B cell (primary cell): ENCODE results near the gene C19orf44. TPM values are rescaled to one million over a fixed set of nuclear protein-coding genes. Genes with fewer than 3 reads are reported as not detected.

Experiments
- ATAC-seq: fragments of 200-7000 bp; cut with Tn5 transposase; one replicate; pipeline ENCODE4 v1.10.0; 2021; ENCODE audit warnings: low read depth, mild to moderate bottlenecking, moderate number of reproducible peaks, moderate library complexity
- CTCF ChIA-PET: fragments of 350-600 bp; sonication (Branson Sonifier 250); formaldehyde crosslinking; loops from one replicate; lab custom pipeline; 2021; ENCODE audit warnings: antibody characterized with exemption, inconsistent platforms; lab: Charles Lee
- POLR2A ChIA-PET: fragments of 350-600 bp; sonication (Branson Sonifier 250); formaldehyde crosslinking; loops from one replicate; lab custom pipeline; 2021; ENCODE audit warnings: antibody characterized with exemption; lab: Charles Lee
- DNase-seq: peaks from one replicate; pipeline ENCODE4 v3.0.0; 2013
- H2AFZ ChIP-seq: 2 replicates; pipeline ENCODE4 v1.6.1; 2012; ENCODE audit warnings: mild to moderate bottlenecking, low read depth, low read length; ENCODE audit not compliant: insufficient read depth, poor library complexity, severe bottlenecking
- H3K27ac ChIP-seq, 2 donors: 1 replicate in 1 of 2; 2 replicates in 1 of 2; pipeline ENCODE4 v1.5.1; 2012 to 2013; ENCODE audit warnings: low read length in 2 of 2, mild to moderate bottlenecking in 2 of 2, moderate library complexity in 1 of 2
- H3K27me3 ChIP-seq, 4 experiments: fragments of 200-600 bp in 1 of 4; sonication (generic) in 1 of 4; replicated peaks in 1 of 4; 1 replicate in 2 of 4; 2 replicates in 2 of 4; pipeline versions ENCODE4 v1.6.1 to v1.7.0; 2013 to 2016; ENCODE audit warnings: low read length in 3 of 4, mild to moderate bottlenecking in 2 of 4, mixed read lengths in 1 of 4, moderate library complexity in 1 of 4; ENCODE audit not compliant: insufficient read depth in 4 of 4, control insufficient read depth in 3 of 4; ENCODE audit errors: control extremely low read depth in 1 of 4
- H3K36me3 ChIP-seq, 2 experiments: replicated peaks in 1 of 2; 1 replicate in 1 of 2; 2 replicates in 1 of 2; pipeline versions ENCODE4 v1.6.1 to v1.7.1; 2013; ENCODE audit warnings: low read length in 1 of 2; ENCODE audit not compliant: insufficient read depth in 2 of 2, control insufficient read depth in 1 of 2; ENCODE audit errors: control extremely low read depth in 1 of 2, extremely low read depth in 1 of 2
- H3K4me1 ChIP-seq, 2 donors: fragments of 200-600 bp in 1 of 2; sonication (generic) in 1 of 2; 1 replicate in 1 of 2; 2 replicates in 1 of 2; pipeline versions ENCODE4 v1.5.1 to v1.6.1; 2013 to 2017; ENCODE audit warnings: low read length in 2 of 2; ENCODE audit not compliant: control insufficient read depth in 2 of 2, insufficient read depth in 2 of 2
- H3K4me2 ChIP-seq: replicated peaks from 2 replicates; pipeline ENCODE3; 2012; ENCODE audit warnings: mild to moderate bottlenecking, low read depth, low read length; ENCODE audit not compliant: poor library complexity, severe bottlenecking
- H3K4me3 ChIP-seq, 5 experiments: fragments of 200-600 bp in 1 of 5; sonication (generic) in 1 of 5; 1 replicate in 3 of 5; 2 replicates in 2 of 5; pipeline versions ENCODE4 v1.5.1 to v1.7.0; 2011 to 2016; ENCODE audit warnings: low read length in 4 of 5, mild to moderate bottlenecking in 4 of 5, low read depth in 2 of 5, control low read depth in 1 of 5, moderate library complexity in 1 of 5; ENCODE audit not compliant: insufficient read depth in 1 of 5; ENCODE audit errors: control extremely low read depth in 1 of 5, extremely low read depth in 1 of 5
- H3K79me2 ChIP-seq: fragments of 200-600 bp; sonication (generic); one replicate; pipeline ENCODE4 v1.6.0; 2016; ENCODE audit warnings: low read length; ENCODE audit not compliant: control insufficient read depth, insufficient read depth
- H3K9ac ChIP-seq: fragments of 200-600 bp; sonication (generic); 2 replicates; pipeline ENCODE4 v1.6.1; 2017; ENCODE audit warnings: mild to moderate bottlenecking, low read length, moderate library complexity
- H3K9me3 ChIP-seq, 3 donors: one replicate each; pipeline versions ENCODE4 v1.6.1 to v1.7.1; 2013; ENCODE audit warnings: low read length in 2 of 3; ENCODE audit not compliant: control insufficient read depth in 2 of 3, insufficient read depth in 1 of 3; ENCODE audit errors: control extremely low read depth in 1 of 3
- H4K20me1 ChIP-seq: 2 replicates; pipeline ENCODE4 v1.6.0; 2012; ENCODE audit warnings: mild to moderate bottlenecking, low read length; ENCODE audit not compliant: insufficient read depth, control insufficient read depth, poor library complexity, severe bottlenecking
- H3K27ac Mint-ChIP-seq: one replicate; pipeline ENCODE4 v1.8.0; 2021; ENCODE audit warnings: mixed read lengths
- H3K27me3 Mint-ChIP-seq: one replicate; pipeline ENCODE4 v1.8.0; 2021; ENCODE audit warnings: mixed read lengths
- H3K4me1 Mint-ChIP-seq: one replicate; pipeline ENCODE4 v1.8.0; 2021; ENCODE audit warnings: mixed read lengths
- H3K4me3 Mint-ChIP-seq: one replicate; pipeline ENCODE4 v1.8.0; 2021; ENCODE audit warnings: mixed read lengths
- H3K9me3 Mint-ChIP-seq: one replicate; pipeline ENCODE4 v1.8.0; 2022; ENCODE audit warnings: mixed read lengths; ENCODE audit not compliant: insufficient read depth
- CTCF ChIP-seq: fragments of 200-600 bp; IDR thresholded peaks from one replicate; pipeline ENCODE4 v1.8.0; 2022; ENCODE audit warnings: antibody characterized with exemption, mild to moderate bottlenecking
- EZH2 ChIP-seq: IDR thresholded peaks from 2 replicates; pipeline ENCODE4 v1.6.1; 2012; ENCODE audit warnings: borderline replicate concordance, low read depth, mild to moderate bottlenecking, moderate library complexity, low read length; ENCODE audit not compliant: insufficient read depth, poor library complexity, severe bottlenecking
- WGBS: methylation state at CpG from one replicate; pipeline ENCODE4 v1.1.5; 2013; ENCODE audit warnings: missing lambda C conversion rate; ENCODE audit not compliant: insufficient coverage; 5-methylcytosine and 5-hydroxymethylcytosine counted together
- intact Hi-C: fragments of 100-400 bp; cut with micrococcal nuclease; formaldehyde crosslinking; loops from one replicate; pipeline ENCODE4 v1.10.0; 2022
- polyA plus RNA-seq: library from polyadenylated mRNA; depleted of rRNA; stranded (reverse); fragments of >200 nt; gene quantifications from 2 replicates; pipeline ENCODE4 v1.2.3, GENCODE V29; 2012
- total RNA-seq, 2 donors: library from RNA; stranded (reverse); fragments of 120-200 nt in 1 of 2; gene quantifications; 1 replicate in 1 of 2; 2 replicates in 1 of 2; pipeline versions ENCODE4 v1.2.3 to v1.2.4, GENCODE V29; 2013 to 2022

C19orf44 gene
- total and polyA plus RNA-seq, 2 donors (not counting 1 experiment from before 2014, with no cell fraction given) = 4.9 to 8.4 TPM

GRCh38 chr19:16532440-16533234 is 36.4 kb downstream of the C19orf44 start:
- Mint-ChIP-seq H3K27me3 (no peaks in the 10 kb centered on the region), H3K27ac (no peak overlapping the region), H3K4me3 (no peak overlapping the region), H3K4me1 (peaks cover 5% of the 10 kb centered on the region), H3K9me3 (no peaks in the 10 kb centered on the region)
- Histone ChIP-seq H3K4me2 (no peak overlapping the region), H3K4me3 (no peak overlapping the region), H3K36me3 (peaks cover 0 to 81% of the 10 kb centered on the region in 2 experiments), H3K9me3 (no peaks in the 10 kb centered on the region), H3K79me2 (peaks cover 39% of the 10 kb centered on the region), H3K9ac (no peak overlapping the region), H2AFZ (no peak overlapping the region), H4K20me1 (peaks cover 72% of the 10 kb centered on the region), H3K27me3 (no peaks in the 10 kb centered on the region), H3K27ac (no peak overlapping the region), H3K4me1 (no peaks in the 10 kb centered on the region)
- ChIA-PET CTCF (interaction anchor here (1.2 kb wide), 1 partner anchor 90 kb away, joined by 3 read pairs; no protein-coding TSS in a partner anchor), POLR2A (no interaction called here)
- peak; percentile 9 for DNase-seq
- TF ChIP-seq CTCF (no peak), EZH2 (no peak)
- 98% methylated on average over 46 of the region's 47 CpGs for WGBS
- intact Hi-C loops = no loop called here
- no peak for ATAC-seq

GRCh38 chr19:16535381-16535780 is 39.2 kb downstream of the C19orf44 start:
- H4K20me1 ChIP-seq = peaks cover 91% of the 10 kb centered on the region
- peaks cover 0 to 70% of the 10 kb centered on the region in 2 experiments for H3K36me3 ChIP-seq
- no peaks in the 10 kb centered on the region for H3K9me3 Mint-ChIP-seq
- H3K4me1 ChIP-seq = peaks cover 0 to 7% of the 10 kb centered on the region in 2 donors
- no peak overlapping the region for H3K4me2 ChIP-seq
- ChIA-PET CTCF (no interaction called here), POLR2A (no interaction called here)
- no peak overlapping the region for H3K4me3 ChIP-seq
- WGBS = 97% methylated on average over 18 of the region's 18 CpGs
- no peak overlapping the region for H3K4me3 Mint-ChIP-seq
- H3K79me2 ChIP-seq = peaks cover 60% of the 10 kb centered on the region
- no peak overlapping the region for H3K27ac ChIP-seq
- ATAC-seq (no peak), DNase-seq (no peak)
- H3K27me3 ChIP-seq = no peaks in the 10 kb centered on the region
- no peak overlapping the region for H3K27ac Mint-ChIP-seq
- H3K4me1 Mint-ChIP-seq = peaks cover 24% of the 10 kb centered on the region
- H3K9me3 ChIP-seq = no peaks in the 10 kb centered on the region
- TF ChIP-seq CTCF = no peak
- no peak for TF ChIP-seq EZH2
- no peaks in the 10 kb centered on the region for H3K27me3 Mint-ChIP-seq
- no peak overlapping the region for H2AFZ ChIP-seq
- H3K9ac ChIP-seq = no peak overlapping the region
- intact Hi-C loops = no loop called here
